CD4-positive, alpha-beta T cell treated with Interleukin-12 subunit alpha and Interleukin-12 subunit beta, for 1 hour (primary cell): ENCODE measurements around the gene RFLNA.

Source experiments
- DNase-seq: peaks from one replicate; pipeline ENCODE4 v3.0.0-alpha.2; 2020

RFLNA gene

DNA sequence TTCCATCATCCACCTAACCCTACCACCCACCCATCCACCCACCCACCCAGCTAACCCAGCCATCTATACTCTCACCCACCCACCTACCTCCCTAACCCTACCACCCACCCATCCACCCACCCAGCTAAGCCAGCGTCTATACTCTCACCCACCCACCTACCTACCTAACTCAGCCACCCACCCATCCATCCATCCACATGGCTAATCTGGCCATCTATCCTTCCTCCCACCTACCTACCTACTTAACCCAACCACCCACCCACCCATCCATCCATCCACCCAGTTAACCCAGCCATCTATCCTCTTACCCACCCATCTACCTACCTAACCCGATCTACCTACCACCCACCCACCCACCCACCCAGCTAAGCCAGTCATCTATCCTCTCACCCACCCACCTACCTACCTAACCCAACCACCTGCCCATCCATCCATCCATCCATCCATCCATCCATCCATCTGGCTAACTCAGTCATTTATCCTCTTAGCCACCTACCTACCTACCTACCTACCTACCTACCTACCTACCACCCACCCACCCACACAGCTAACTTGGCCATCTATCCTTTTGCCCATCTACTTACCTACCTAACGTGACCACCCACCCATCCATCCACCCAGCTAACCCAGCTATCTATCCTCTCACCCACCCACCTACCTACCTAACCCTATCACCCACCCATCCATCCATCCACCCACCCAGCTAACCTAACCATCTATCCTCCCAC, 44.1 kb downstream of the RFLNA start:
- DNase-seq, result no peak

DNA sequence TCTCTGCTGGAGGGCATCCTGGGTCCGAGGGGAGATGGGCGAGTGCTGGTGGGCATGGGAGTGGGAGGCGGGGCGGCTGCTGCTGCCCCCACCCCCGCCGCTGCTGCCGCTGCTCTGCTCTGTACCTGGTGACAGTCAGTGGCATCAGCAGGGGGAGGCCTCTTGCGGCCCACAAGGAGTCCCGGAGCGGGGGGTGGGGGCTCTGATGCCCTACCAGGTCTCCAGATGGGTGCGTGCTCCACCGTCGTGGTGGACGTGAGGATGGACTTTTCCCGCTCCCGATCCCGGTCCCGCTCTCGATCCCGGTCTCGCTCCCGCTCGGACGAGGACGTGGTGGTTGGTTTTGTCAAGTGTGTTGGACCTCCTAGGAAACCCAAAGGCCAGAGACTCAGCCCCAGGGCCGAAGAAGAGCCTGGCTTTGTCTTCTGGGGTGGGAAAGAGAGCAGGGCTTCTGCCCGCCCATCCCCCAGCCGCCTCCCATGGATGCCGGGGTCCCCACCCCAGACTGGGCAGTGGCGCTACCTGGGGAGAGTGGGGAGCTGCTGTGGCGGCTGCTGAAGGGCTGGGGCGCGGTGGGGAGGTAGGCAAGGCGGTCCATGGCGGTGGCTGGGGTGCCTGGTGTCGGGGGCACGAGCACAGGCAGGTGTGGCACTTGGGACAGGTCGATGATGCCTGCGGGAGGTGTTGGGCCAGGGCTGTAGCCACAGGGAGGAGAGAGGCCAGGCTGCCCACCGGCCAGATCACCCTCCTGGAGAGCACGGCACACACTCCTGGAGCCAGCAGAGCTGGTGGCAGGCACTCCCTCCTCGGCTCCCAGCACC, 45.4 kb downstream of the RFLNA start:
- no peak for DNase-seq

DNA sequence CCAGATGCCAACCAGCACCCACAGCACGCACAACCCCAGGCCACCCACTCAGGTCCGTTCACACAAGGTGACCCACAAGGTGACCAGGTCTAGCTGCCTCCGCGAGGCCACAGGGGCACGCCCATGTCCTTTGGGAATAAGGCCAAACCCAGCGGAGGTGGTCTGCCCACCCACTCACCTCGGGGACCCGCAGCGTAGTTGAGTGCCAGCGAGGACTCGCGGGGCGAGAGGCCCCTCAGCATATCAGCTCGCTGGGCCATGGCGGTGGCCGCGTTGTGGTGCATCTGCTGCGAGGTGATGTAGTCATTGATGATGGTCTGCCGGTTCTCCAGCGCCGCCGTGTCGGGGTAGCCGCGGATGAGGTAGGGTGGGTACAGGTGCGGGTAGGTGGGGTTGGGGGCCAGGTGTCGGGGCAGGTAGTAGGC, 46.8 kb downstream of the RFLNA start:
- DNase-seq, result no peak

DNA sequence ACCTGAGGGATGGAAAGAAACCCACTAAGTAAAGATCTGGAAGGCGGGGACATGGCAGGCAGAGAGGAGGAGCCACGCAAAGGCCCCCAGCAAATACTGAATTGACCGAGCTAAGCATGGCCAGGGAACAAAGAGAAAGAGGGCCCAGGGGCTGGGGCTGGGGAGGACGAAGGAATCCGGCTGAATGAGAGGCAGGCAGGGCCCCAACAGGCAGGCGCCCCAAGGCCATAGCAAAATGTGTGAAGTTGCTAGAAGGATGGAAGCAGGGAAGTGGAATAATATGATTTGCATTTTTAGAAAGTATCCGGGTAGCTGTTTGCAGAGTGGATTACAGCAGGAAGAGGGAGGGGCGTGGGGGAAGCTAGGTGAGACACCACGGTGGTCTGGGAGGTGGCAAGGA, 49.1 kb downstream of the RFLNA start:
- DNase-seq, result no peak

DNA sequence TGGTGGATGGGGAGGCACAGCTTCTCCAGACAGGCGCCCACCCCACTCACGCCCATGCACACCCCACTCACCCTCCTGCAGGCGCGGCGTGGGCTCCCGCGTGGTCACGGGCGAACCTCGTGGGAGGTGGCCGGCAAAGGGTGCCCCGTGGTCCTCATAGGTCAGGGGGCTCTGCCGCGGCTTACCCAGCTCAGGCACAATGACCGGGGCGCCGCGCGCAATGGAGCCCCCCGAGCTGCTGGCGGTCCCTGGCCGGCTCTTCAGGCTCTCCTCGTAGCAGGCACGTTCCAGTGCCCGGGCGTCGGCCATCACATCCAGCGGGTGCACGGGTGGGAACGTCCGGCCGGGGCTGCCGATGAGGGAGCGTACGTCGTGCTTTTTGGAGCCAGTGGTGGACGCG, 49.6 kb downstream of the RFLNA start:
- no peak for DNase-seq

DNA sequence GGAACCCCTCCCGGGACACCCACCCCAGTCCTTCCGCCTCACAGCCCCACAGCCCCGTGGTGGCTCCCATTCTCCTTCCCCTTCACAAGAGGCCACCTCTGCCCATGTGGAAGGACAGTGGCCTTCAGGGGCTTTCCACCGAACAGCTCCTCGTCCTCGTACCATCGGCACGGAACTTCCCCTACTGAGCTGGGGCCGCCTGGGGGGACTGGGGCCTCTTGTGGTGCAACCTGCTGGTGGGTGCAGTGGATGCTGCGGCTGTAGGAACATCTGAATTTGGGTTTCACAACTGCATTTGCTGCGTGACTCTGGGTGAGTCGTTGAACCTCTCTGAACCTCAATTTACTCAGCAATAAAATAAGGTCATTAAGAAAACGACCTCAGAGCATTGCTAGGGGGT, 50.9 kb downstream of the RFLNA start:
- no peak for DNase-seq

DNA sequence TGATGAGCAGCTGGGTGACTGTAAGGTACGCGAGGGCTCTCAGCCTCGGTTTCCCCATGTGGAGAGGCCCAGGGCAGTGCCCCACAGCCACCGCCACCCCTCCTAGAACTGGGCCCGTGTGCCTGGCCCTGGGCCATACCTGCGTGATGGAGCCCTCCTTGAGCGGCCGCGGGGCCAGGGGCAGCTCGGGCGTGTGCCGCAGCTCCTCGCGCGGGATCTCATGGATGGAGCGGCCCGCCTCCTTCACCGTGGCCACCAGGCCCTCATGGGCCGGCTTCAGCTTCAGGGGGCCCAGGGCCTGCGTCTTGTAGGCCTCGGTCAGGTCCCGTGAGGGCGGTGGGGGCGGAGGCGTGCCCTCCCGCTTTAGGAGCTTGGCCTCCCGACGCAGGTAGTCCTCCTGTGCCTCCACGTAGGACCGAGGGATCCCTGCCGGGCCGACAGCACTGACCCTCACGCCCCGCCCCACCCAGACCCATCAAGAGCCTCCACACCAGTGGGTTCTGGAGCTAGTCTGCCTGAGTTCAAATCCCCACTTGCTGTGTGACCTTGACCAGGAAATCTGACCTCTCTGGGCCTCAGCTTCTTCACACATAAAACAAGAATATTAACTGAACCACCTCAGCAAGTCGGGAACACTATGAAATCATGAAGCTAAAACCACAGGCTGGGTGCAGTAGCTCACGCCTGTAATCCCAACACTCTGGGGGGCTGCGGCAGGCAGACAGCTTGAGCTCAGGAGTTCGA, 51.7 kb downstream of the RFLNA start:
- DNase-seq, result no peak

DNA sequence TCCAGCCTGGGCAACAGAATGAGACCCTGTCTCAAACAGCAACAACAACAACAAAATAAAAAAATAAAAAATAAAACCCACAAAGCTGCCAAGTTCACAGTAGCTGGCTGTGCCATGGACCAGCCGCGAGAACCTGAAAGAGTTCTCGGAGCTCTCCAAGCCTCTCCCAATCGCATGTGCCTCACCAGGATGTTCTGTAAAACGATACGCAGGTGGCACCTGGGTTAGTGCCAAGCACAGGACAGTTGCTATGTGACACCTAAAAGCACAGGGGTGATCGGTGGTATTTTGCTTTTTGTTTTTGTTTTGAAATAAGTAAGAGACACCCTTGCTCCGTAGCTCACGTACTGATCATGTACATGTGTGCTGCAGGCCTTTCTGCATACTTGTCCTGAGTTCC, 52.4 kb downstream of the RFLNA start:
- DNase-seq, result no peak

DNA sequence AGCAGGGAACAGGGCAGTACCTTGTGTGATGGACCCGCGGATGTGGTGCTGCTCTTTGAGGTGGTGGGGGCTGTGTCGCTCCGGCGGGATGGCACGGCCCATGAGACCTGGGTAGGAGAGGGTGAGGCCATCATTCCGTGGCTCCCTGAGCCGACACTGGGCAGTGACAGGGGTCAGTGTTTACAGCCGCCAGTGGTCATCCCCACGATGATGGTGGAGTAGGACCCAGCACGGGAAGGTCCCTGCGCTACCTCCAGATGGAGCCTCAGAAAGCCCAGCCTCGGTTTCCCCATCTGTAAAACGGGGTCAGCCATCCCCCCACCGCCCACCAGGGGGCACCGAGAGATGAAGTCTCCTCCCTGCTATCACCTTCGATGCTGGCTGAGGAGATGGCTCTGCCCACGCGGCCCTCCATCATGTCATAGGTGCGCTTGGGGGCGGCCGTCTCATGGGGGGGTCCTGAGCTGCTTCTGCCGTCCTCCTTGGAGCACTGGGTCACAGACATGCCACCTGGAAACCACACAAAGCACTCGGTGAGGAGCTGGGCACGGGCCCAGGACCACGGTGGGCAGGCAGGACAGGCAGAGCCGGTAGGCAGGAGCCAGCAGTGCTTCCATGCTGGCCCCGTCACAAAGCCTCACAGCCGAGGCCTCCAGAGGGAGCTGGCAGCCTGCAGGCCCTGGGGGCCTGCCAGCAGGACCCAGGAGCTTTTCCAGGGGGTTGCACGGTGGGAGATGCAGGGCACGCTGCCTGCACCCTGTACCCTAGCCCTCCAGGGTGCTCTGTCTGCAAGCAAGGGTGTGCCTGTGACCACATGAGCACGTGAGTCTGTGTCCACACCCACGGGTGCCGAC, 53.1 kb downstream of the RFLNA start:
- peak; percentile 18 for DNase-seq

DNA sequence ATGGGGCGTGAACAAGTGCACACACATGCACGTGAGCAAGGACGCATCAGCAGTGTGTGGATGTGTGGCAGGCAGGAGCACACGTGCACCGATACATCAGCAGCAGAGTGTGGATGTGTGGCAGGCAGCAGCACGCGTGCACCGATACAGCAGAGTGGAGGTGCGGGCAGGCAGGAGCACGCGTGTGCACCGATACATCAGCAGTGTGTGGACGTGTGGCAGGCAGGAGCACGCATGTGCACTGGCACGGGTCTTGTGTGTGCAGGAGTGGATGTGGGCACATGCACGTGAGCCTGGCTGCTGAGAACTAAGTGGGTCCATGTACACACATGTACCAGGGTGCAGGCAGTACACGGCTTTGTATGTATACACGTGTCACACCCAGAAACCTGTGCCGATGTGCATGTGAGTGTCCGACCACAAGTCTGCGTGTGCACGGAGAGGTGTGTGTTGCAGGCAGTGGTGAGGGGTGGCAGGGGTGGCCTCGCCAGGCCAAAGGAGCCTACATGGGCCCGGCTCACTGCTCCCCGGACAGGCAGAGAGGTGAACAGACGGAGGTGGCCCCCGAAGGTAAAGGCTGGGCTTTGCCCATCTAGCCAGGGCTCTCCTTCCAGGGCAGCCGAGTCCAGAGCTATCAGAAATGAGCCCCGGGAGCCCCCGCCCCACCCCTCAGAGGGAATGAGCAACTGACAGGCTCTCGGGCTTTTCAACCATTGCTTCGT, 53.9 kb downstream of the RFLNA start:
- DNase-seq, result no peak

DNA sequence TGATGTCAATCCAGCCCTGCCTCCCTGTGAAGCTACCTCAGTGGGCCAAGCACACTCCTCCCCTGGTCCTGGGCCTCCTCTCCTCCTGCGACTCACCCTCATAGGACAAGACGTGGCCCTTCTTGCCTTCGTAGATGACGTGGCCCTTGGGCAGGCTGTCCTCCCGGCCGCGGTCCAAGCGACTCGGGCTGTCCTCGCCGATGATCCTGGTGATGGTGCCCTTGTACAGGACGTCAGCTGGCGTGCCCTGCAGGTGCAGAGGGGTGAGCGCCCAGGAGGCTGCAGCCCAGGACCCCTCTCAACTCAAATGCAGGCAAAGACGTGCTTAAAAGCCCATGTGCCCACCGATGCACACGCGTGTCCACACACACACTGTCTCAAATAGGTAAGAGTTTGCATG, 55.6 kb downstream of the RFLNA start:
- no peak for DNase-seq

DNA sequence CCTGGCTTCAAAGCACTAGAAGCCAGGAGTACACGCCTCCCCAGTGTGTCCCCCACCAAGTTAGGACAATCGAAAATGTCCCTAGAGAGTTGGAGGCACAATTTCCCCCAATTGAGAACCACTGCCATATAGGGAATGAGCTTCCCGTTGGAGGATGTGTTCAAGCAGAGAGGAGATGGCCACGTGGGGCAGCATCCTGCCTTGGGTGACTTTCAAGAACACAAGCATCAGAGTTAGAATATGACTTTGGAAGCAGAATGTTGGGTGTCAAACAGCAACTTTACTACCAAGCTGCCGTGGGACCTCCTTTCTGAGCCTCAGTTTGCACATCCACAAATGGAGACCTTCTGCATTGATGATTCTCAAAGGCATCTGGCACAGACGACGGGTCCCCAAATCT, 56.5 kb downstream of the RFLNA start:
- no peak for DNase-seq

DNA sequence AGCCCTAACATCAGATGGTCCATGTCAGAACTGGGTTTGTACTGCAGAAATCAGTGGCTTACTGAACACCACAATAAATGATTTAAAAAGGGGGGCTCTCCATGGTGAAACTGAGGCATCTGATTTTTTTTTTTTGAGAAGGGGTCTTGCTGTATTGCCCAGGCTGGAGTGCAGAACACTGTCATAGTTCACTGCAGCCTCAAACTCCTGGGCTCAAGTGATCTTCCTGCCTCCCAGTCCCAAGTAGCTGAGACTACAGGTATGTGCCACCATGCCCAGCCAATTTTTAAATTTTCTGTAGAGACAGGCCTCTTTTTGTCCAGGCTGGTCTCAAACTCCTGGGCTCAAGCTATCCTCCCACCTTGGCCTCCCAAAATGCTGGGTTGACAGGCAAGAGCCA, 57.4 kb downstream of the RFLNA start:
- DNase-seq, result no peak

DNA sequence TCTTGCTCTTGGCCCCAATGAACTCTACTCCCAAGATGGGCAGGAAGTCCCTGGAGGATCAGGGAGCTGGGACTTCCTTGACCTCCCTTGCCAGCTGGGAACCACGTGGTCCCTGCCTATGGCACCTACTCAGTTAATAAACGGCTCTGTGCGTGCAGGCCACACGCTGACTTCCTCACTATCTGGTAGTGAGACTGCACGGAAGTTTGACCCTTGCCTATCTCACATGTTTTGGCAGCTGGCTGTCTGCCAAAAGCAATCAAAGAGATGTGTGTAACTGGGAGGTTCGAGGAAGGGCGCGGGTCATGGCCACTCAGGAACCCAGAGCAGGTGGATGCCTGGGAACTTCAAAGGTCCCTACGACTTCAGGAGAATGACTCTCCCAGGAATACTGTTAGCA, 57.9 kb downstream of the RFLNA start:
- no peak for DNase-seq

DNA sequence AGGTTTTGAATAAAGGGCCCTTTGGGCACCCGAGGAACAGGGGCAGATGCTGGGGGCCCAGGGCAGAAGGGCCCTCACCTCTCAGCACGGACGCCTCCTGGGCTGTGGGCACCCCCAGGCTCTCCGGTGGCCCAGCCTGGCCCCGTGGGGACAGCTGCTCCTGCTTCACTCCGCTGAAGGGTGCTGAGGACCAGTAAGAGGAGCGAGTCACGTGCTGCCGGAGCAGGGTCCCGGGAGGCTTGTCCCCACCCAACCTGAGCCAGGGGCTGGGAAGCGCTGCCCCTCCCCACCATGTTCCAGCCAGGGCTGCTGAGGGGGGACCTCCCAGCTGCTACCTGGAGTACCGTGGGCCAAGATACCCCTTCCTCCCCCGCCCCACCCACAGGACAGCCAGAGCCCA, 59.5 kb downstream of the RFLNA start:
- DNase-seq, result no peak

DNA sequence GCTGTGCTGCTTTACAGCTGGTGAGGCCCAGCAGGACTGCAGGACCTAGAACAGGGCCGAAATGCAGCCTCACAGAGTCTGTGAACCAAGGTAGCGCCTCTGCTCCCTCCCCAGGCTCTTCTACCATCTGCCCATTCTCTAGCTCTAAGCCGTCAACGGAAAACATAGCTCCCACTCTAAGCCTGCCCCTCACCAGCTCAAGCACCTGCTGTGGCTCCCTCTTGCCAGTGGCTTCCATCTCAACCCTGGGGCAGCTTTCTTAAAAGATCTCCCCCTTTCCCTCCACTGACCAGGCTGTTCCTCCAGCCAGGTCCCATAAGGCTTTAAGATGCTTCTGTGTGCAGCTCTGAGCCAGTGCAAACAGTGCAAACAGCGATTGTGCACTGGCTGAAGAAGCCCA, 61.3 kb downstream of the RFLNA start:
- no peak for DNase-seq

DNA sequence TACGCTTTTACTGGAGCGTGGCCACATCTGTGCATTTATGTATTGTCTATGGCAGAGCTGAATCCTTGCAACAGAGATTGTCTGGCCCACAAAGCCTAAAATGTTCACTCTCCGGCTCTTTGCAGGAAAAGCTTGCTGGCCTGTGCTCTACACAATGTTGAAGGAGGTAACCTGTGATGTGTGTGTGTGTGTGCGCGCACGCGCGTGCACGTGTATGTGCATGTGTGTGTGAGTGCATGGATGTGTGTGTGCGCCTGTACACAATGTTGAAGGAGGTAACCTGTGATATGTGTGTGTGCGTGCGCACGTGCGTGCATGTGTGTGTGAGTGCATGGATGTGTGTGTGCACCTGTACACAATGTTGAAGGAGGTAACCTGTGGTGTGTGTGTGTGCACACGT, 62.7 kb downstream of the RFLNA start:
- no peak for DNase-seq

DNA sequence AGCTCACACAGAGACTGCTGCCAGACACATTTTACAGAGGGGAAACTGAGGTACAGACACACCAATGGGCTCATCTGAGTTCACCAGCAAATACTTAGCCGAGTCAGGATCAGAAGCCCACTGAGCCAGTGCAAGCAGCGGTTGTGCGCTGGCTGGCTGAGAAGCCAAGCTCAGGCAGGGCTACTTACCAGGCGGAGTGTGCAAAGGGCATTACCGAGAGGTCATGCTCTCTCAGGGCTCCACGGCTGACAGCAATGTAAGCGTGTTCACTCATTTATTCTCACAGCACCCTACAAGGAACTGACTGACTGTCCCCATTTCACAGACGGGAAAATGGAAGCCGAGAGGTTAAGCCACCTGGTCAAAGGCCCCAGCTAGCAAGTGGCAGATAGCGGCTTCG, 63.7 kb downstream of the RFLNA start:
- no peak for DNase-seq

DNA sequence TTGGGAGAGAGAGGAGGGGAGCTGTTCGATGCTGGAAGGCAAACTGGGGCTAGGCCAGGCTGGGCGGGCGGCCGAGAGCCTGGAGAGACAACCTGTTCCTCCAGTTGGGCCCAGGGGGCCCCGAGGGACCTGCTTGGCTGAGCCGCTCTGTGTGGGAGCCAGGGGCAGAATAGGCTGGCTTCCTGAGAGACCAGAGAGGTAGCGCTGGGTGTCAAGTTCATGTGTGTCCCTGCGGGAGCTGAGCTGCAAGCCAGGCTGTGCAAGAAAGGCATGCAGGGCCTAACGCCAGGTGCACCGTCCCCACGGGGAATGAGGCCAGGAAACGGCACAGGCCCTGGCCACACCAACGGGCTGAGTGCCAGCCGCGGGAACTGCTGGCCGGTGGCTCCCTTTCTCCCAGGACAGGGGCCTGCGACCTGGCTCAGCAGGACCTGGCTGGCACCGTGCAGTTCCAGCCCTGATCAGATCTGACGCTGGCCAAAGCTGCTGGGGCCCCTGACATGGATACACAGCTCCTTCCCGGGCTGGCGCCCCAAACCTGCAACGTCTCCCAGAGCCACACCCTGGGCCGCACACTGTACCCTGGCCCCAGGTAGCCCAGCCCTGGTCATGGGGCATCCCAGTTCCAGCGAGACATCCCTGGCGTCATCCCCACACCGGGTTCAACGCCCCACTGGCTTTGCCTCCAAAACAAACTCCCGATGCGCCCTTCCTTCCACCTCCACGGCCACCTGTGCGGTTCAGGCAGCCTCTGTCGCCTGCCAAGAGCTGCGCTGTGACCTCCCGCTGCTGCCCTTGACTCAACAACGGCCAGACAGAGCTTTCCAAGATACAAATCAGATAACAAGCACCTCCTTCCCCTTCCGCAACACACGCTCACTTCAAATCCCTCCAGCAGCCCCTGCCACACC, 65.0 kb downstream of the RFLNA start:
- no peak for DNase-seq

DNA sequence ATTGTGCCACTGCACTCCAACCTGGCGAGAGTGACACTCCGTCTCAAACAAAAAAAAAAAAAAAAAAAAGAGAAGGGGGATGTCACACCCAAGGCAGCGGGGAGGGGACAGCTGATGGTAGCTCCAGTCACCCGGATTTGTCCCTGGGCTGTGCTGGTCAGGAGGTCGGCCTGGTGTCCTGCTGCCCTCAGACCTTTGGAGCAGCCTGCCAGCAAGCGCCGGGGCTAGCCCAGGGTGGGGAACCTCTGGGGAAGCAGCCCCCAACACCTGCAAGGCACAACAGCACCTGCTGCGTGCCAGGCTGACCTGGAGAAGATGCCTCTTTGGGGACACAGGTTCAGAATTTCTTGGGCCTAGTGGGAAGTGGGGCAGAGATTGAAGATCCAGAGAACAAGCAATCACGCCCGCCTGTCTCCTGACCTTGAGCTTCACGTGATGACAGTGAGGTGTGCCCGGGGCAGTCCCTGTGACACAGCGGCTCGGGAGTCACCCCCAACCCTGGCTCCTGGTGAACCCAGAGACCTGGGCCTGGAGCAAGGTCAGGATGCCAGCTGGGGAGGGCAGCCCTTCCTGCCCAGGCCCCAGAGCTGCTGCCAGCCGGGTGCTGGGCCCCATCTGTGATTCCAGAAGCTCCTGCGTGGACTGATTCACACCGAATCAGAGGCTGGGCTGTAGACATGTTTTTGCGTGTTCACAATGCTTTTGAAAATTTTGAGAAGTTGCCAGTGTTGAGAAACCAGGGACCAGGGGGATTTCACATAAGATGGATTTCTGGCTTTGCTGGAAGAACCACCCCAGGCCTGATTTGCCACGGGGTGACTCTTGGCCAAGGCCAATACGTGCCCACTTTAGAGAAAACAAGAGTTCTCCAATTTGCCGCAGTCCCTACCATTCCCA, 66.4 kb downstream of the RFLNA start:
- DNase-seq, result no peak
